ENCODE data around the gene LRRC8D.

- TF ChIP-seq GABPA (tag; conservative IDR thresholded peaks at IDR 0.05; ENCODE audit: low read depth) (no peak), CTCF (IDR thresholded peaks at IDR 0.05 in 2 of 3, conservative IDR thresholded peaks at IDR 0.05 in 1 of 3; ENCODE audit: insufficient read depth in 2 of 3, low read depth in 1 of 3, low read length in 3 of 3) (no peak), CC2D1A (IDR thresholded peaks at IDR 0.05) (no peak), PHB2 (IDR thresholded peaks at IDR 0.05; ENCODE audit: low read depth) (no peak), ETV1 (tag; conservative IDR thresholded peaks at IDR 0.05; ENCODE audit: low read depth) (no peak), REST (IDR thresholded peaks at IDR 0.05; ENCODE audit: borderline replicate concordance) (no peak), REST (CRISPR knock-in tag; IDR thresholded peaks at IDR 0.05; ENCODE audit: low read depth) (no peak), SP1 (CRISPR knock-in tag; IDR thresholded peaks at IDR 0.05) (no peak)
Measured at GRCh38 chr1:89884718-89885596, 64.1 kb downstream of the LRRC8D start.
